Measurements from ENCODE around the gene RPTOR. TPM values are rescaled to one million over a fixed set of nuclear protein-coding genes. Genes with fewer than 3 reads are reported as not detected.

RPTOR gene
- total RNA-seq, 4 donors from 2014 or later: 47.6 to 56.9 (median 55.4) TPM

DNA sequence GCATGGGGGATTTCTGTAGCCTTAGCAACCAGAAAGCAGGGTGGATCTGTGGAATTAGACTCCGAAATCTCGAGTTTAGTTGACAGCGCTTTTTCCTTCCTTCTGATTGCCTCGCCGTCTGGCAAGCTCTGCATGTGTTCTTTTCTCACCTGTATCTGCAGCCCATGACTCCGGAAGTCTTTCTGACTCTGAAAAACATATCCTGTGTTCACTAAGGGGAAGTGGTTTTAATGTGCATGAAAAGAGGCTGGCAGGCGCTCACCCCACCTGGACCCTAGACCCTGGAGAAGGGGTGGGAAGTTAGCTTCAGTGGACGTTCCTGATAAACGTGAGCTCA, 158.5 kb downstream of the RPTOR start:
- TF ChIP-seq CTCF (IDR thresholded peaks at IDR 0.05 in 4 of 5, conservative IDR thresholded peaks at IDR 0.05 in 1 of 5) (no peak), POLR2A (IDR thresholded peaks at IDR 0.05) (no peak)
- in situ Hi-C loops (cut with MboI; ENCODE audit: low sequenced_read_pairs in 4 of 4) (no loop called here), intact Hi-C loops (cut with DNase I; ENCODE audit: low total_unique reads) (no loop called here)
- no peak overlapping the region for H3K27ac ChIP-seq
- peaks cover 0 to under 1% of the 10 kb centered on the region in 2 donors for H3K36me3 ChIP-seq
- H3K4me1 ChIP-seq: no peaks in the 10 kb centered on the region
- no peak overlapping the region for H3K4me3 ChIP-seq
- no peaks in the 10 kb centered on the region for H3K9me3 ChIP-seq
- no peak for DNase-seq
- H3K27me3 ChIP-seq: no peaks in the 10 kb centered on the region
- ATAC-seq: no peak

- no peaks in the 10 kb centered on the region for H3K9me3 ChIP-seq
- intact Hi-C loops (cut with DNase I; ENCODE audit: low total_unique reads) (no loop called here), in situ Hi-C loops (cut with MboI; ENCODE audit: low sequenced_read_pairs in 4 of 4) (no loop called here)
- DNase-seq (no peak), ATAC-seq (no peak)
- no peaks in the 10 kb centered on the region for H3K27me3 ChIP-seq
- H3K4me3 ChIP-seq: no peak overlapping the region
- H3K4me1 ChIP-seq: no peaks in the 10 kb centered on the region
- H3K27ac ChIP-seq: no peak overlapping the region
- TF ChIP-seq POLR2A (IDR thresholded peaks at IDR 0.05) (no peak), CTCF (IDR thresholded peaks at IDR 0.05 in 4 of 5, conservative IDR thresholded peaks at IDR 0.05 in 1 of 5) (no peak)
- peaks cover 0 to 9% of the 10 kb centered on the region in 2 donors for H3K36me3 ChIP-seq
Measured at GRCh38 chr17:80704381-80704819, 159.8 kb downstream of the RPTOR start.

DNA sequence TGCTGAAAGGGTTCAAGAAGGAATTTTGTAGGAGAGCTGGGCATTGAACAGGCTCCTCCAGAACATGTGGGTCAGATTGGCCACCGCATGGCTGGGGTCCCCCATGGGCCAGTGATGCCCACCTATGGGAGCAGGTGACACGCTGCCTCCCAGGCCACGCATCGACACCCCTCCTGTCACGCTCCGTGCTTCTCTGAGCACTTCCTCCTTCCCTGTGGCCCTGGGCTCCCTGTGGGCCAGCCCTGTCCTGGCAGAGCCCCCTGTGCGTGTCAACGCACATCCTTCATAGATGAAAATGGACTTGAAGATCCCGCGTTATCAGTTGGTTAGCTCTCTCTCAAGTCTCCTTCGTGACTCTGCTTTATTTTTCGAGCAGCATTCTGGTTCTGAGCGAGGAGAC, 160.3 kb downstream of the RPTOR start:
- intact Hi-C loops (cut with DNase I; ENCODE audit: low total_unique reads) (no loop called here), in situ Hi-C loops (cut with MboI; ENCODE audit: low sequenced_read_pairs in 4 of 4) (no loop called here)
- Histone ChIP-seq H3K27ac (no peak overlapping the region), H3K36me3 (peaks cover 0 to 10% of the 10 kb centered on the region in 2 donors), H3K4me3 (no peak overlapping the region), H3K27me3 (no peaks in the 10 kb centered on the region), H3K4me1 (no peaks in the 10 kb centered on the region), H3K9me3 (no peaks in the 10 kb centered on the region)
- no peak for TF ChIP-seq POLR2A (IDR thresholded peaks at IDR 0.05)
- no peak for TF ChIP-seq CTCF (IDR thresholded peaks at IDR 0.05 in 4 of 5, conservative IDR thresholded peaks at IDR 0.05 in 1 of 5)
- DNase-seq (no peak), ATAC-seq (no peak)

- Histone ChIP-seq H3K36me3 (peaks cover 0 to 10% of the 10 kb centered on the region in 2 donors), H3K9me3 (no peaks in the 10 kb centered on the region), H3K27ac (no peak overlapping the region), H3K27me3 (no peaks in the 10 kb centered on the region), H3K4me3 (no peak overlapping the region), H3K4me1 (no peaks in the 10 kb centered on the region)
- intact Hi-C loops (cut with DNase I; ENCODE audit: low total_unique reads): no loop called here
- ATAC-seq (no peak), DNase-seq (no peak)
- TF ChIP-seq POLR2A (IDR thresholded peaks at IDR 0.05): no peak
- no peak for TF ChIP-seq CTCF (IDR thresholded peaks at IDR 0.05 in 4 of 5, conservative IDR thresholded peaks at IDR 0.05 in 1 of 5)
- in situ Hi-C loops (cut with MboI; ENCODE audit: low sequenced_read_pairs in 4 of 4): no loop called here
Measured at GRCh38 chr17:80705988-80706387, 161.3 kb downstream of the RPTOR start.

GRCh38 chr17:80706463-80706867, 161.8 kb downstream of the RPTOR start:
- Histone ChIP-seq H3K27me3 (no peaks in the 10 kb centered on the region), H3K36me3 (peaks cover 0 to 10% of the 10 kb centered on the region in 2 donors), H3K4me1 (no peaks in the 10 kb centered on the region), H3K4me3 (no peak overlapping the region), H3K9me3 (no peaks in the 10 kb centered on the region), H3K27ac (no peak overlapping the region)
- no peak for ATAC-seq
- TF ChIP-seq POLR2A (IDR thresholded peaks at IDR 0.05) (no peak), CTCF (IDR thresholded peaks at IDR 0.05 in 4 of 5, conservative IDR thresholded peaks at IDR 0.05 in 1 of 5) (no peak)
- intact Hi-C loops (cut with DNase I; ENCODE audit: low total_unique reads): no loop called here
- in situ Hi-C loops (cut with MboI; ENCODE audit: low sequenced_read_pairs in 4 of 4): no loop called here
- no peak for DNase-seq

Data from gastrocnemius medialis (tissue), 4 donors.